Breast epithelium (tissue), 3 donors: ENCODE results near the gene BICC1.

Source experiments
- CTCF ChIP-seq, 3 donors: fragments of 450-650 bp; IDR thresholded peaks; one replicate each; pipeline ENCODE4 v1.5.1; 2016 to 2017; ENCODE audit warnings: antibody characterized with exemption in 3 of 3, mild to moderate bottlenecking in 3 of 3, moderate library complexity in 3 of 3
- POLR2A ChIP-seq: fragments of 450-650 bp; IDR thresholded peaks from one replicate; pipeline ENCODE4 v1.6.1; 2016; ENCODE audit warnings: antibody characterized with exemption, mild to moderate bottlenecking, moderate library complexity

DNA sequence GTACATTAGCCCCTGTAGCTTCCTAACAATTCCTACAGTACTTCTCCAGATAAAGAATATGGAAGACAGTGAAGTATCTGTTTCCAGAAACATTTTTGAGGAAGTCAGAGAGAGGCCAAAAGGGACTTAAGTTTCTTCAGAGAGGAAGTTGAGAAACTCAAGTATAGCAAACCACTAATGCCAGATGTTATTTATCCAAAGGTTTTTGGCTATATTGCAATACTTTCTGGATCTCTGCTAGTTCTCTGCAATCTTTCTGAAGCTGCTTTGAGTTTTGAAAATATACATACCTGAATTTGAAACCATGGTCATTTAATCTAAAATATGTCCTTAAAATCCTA, 64.7 kb downstream of the BICC1 start:
- TF ChIP-seq POLR2A (no peak), CTCF (IDR thresholded peaks at IDR 0.05) (no peak)
